Panc1 (cell line): ENCODE data around the gene FNIP2. TPM values are rescaled to one million over a fixed set of nuclear protein-coding genes. Genes with fewer than 3 reads are reported as not detected.

Experiments used
- ATAC-seq: fragments of 200-7000 bp; cut with Tn5 transposase; 2 replicates; pipeline ENCODE4 v1.9.1; 2020; ENCODE audit warnings: mild to moderate bottlenecking, moderate library complexity
- BruUV-seq: library from RNA; stranded (reverse); fragments of 400-500 nt; replicated peaks from 2 replicates; lab custom pipeline; 2021; lab: Mats Ljungman, UMichigan
- CTCF ChIA-PET: fragments of 300-600 bp; sonication (Branson Sonifier 250); formaldehyde crosslinking; loops from one replicate; lab custom pipeline; 2022; ENCODE audit warnings: antibody characterized with exemption; lab: Charles Lee
- POLR2A ChIA-PET: fragments of 300-600 bp; sonication (Branson Sonifier 250); formaldehyde crosslinking; loops from one replicate; lab custom pipeline; 2022; ENCODE audit warnings: antibody characterized with exemption; lab: Charles Lee
- DNase-seq: peaks from one replicate; pipeline ENCODE4 v3.0.0-alpha.2; 2010; ENCODE audit warnings: low read depth, low spot score
- H3K27ac ChIP-seq: 2 replicates; pipeline ENCODE4 v1.5.1; 2011; ENCODE audit warnings: mild to moderate bottlenecking, low read length, inconsistent platforms
- H3K27me3 ChIP-seq: fragments of 200-500 bp; sonication (Bioruptor generic); 2 replicates; pipeline ENCODE4 v1.6.0; 2014; ENCODE audit warnings: low read length, inconsistent platforms; ENCODE audit not compliant: control insufficient read depth, insufficient read depth
- H3K36me3 ChIP-seq: fragments of 200-500 bp; sonication (Bioruptor generic); 2 replicates; pipeline ENCODE4 v1.5.1; 2014; ENCODE audit warnings: inconsistent platforms, mild to moderate bottlenecking, low read length, moderate library complexity; ENCODE audit not compliant: control insufficient read depth, insufficient read depth
- H3K4me1 ChIP-seq: 2 replicates; pipeline ENCODE4 v1.5.1; 2011; ENCODE audit warnings: inconsistent platforms, mild to moderate bottlenecking, low read length, moderate library complexity; ENCODE audit not compliant: control insufficient read depth, insufficient read depth
- H3K4me3 ChIP-seq, 2 experiments: 2 replicates each; pipeline ENCODE4 v1.5.1; 2011 to 2012; ENCODE audit warnings: low read depth in 2 of 2, low read length in 2 of 2, mild to moderate bottlenecking in 2 of 2, inconsistent platforms in 1 of 2, moderate library complexity in 1 of 2
- H3K9me3 ChIP-seq: fragments of 200-500 bp; sonication (Bioruptor generic); 2 replicates; pipeline ENCODE4 v1.5.1; 2014; ENCODE audit warnings: low read depth, mild to moderate bottlenecking, inconsistent platforms, low read length, moderate library complexity; ENCODE audit not compliant: control insufficient read depth, insufficient read depth
- CTCF ChIP-seq: fragments of 450-650 bp; IDR thresholded peaks from 2 replicates; pipeline ENCODE4 v1.5.1; 2017; ENCODE audit warnings: mild to moderate bottlenecking
- POLR2AphosphoS5 ChIP-seq: IDR thresholded peaks from 2 replicates; pipeline ENCODE4 v1.6.1; 2012; ENCODE audit warnings: mild to moderate bottlenecking, low read depth, low read length, moderate library complexity
- REST ChIP-seq, 2 experiments: IDR thresholded peaks; 2 replicates each; pipeline ENCODE4 v1.6.1; 2011 to 2012; ENCODE audit warnings: low read depth in 2 of 2, control low read depth in 1 of 2, low read length in 1 of 2, mild to moderate bottlenecking in 1 of 2, moderate library complexity in 1 of 2; ENCODE audit not compliant: insufficient read depth in 1 of 2
- SIN3A ChIP-seq: IDR thresholded peaks from 2 replicates; pipeline ENCODE4 v1.6.1; 2012; ENCODE audit warnings: low read depth, mild to moderate bottlenecking, low read length, moderate library complexity, borderline replicate concordance; ENCODE audit not compliant: insufficient read depth
- TCF7L2 ChIP-seq: IDR thresholded peaks from 2 replicates; pipeline ENCODE4 v1.6.1; 2011; ENCODE audit warnings: mild to moderate bottlenecking, low read depth, low read length, inconsistent platforms
- in situ Hi-C: cut with HindIII; loops from 2 replicates; pipeline ENCODE4 v1.10.0; 2016; ENCODE audit warnings: low sequenced_read_pairs, low pct_unique_long_range_greater_than_20kb
- intact Hi-C: fragments of 100-400 bp; cut with micrococcal nuclease; formaldehyde crosslinking; loops from one replicate; pipeline ENCODE4 v1.10.0; 2022; ENCODE audit not compliant: unreplicated experiment
- total RNA-seq: library from RNA; stranded (reverse); gene quantifications from one replicate; pipeline ENCODE4 v1.2.1, GENCODE V29; 2021; ENCODE audit not compliant: unreplicated experiment

Gene FNIP2
- total RNA-seq, 1 experiment from 2014 or later = 17.7 TPM

GRCh38 chr4:158859661-158860060 is 90.8 kb downstream of the FNIP2 start:
- no TSS peak for BruUV-seq
- Histone ChIP-seq H3K27me3 (no peaks in the 10 kb centered on the region), H3K4me1 (no peaks in the 10 kb centered on the region), H3K27ac (no peak overlapping the region), H3K9me3 (no peaks in the 10 kb centered on the region), H3K4me3 (no peak overlapping the region), H3K36me3 (no peaks in the 10 kb centered on the region; the same call in 1 of the 2 replicates)
- ChIA-PET CTCF (no interaction called here), POLR2A (no interaction called here)
- in situ Hi-C loops = no loop called here
- no peak for DNase-seq
- no peak for ATAC-seq
- no peak for TF ChIP-seq SIN3A
- no peak for TF ChIP-seq POLR2AphosphoS5
- TF ChIP-seq TCF7L2 = no peak
- TF ChIP-seq CTCF = no peak
- no peak for TF ChIP-seq REST (IDR thresholded peaks at IDR 0.05; ENCODE audit: insufficient read depth in 1 of 2, low read depth in 2 of 2, low read length in 1 of 2)
- intact Hi-C loops = loop anchor here (5.0 to 10.0 kb wide), 2 partner anchors 85 to 343 kb away; no protein-coding TSS in a partner anchor

- ATAC-seq = no peak
- H3K4me1 ChIP-seq = no peaks in the 10 kb centered on the region
- no peak overlapping the region for H3K27ac ChIP-seq
- DNase-seq = no peak
- no peaks in the 10 kb centered on the region; the same call in 1 of the 2 replicates for H3K36me3 ChIP-seq
- no peaks in the 10 kb centered on the region for H3K27me3 ChIP-seq
- intact Hi-C loops = no loop called here
- H3K9me3 ChIP-seq = no peaks in the 10 kb centered on the region
- in situ Hi-C loops = no loop called here
- ChIA-PET POLR2A (interaction anchor here (0.6 kb wide), 1 partner anchor 80 kb away, joined by 3 read pairs; no protein-coding TSS in a partner anchor), CTCF (no interaction called here)
- H3K4me3 ChIP-seq = no peak overlapping the region
- BruUV-seq = no TSS peak
- TF ChIP-seq SIN3A = no peak
- TF ChIP-seq TCF7L2 = no peak
- no peak for TF ChIP-seq POLR2AphosphoS5
- TF ChIP-seq CTCF = no peak
- TF ChIP-seq REST (IDR thresholded peaks at IDR 0.05; ENCODE audit: insufficient read depth in 1 of 2, low read depth in 2 of 2, low read length in 1 of 2) = no peak
Measured at GRCh38 chr4:158860856-158861255, 92.0 kb downstream of the FNIP2 start.
